ENCODE results near the gene SETD3.

DNA sequence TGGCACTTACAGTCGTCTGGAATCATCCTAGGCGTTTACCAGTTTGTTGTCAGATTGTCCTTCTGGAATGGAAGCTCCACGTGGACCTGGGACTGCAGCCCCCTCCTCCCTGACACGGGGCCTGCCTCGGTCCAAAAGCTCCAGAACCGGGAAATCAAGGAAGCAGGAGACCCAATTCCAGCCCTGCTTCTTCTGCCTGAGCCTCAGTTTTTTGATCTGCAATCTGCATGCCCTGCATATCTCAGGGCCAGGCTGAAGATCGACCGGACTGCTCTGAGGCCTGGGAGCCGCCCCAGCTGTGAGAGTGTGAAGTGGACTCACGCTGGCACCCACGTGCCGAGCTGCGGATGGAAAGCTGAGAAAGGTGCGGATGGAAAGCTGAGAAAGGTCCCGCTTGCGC lies 98.6 kb downstream of the SETD3 start:
- TF ChIP-seq EZH2 (IDR thresholded peaks at IDR 0.05; ENCODE audit: insufficient read depth, poor library complexity, severe bottlenecking) (no peak), EZH2phosphoT487 (IDR thresholded peaks at IDR 0.05; ENCODE audit: insufficient read depth, low read depth) (no peak)

Measured in GM23248 (cell line).